ENCODE results near the gene HLCS. TPM values are rescaled to one million over a fixed set of nuclear protein-coding genes. Genes with fewer than 3 reads are reported as not detected.

Gene HLCS
- total and polyA plus RNA-seq, 2 donors (not counting 1 experiment from before 2014, with no cell fraction given), result 23.1 to 40.0 TPM

- Histone ChIP-seq H3K36me3 (ENCODE audit: control insufficient read depth, insufficient read depth, low read length) (no peaks in the 10 kb centered on the region), H3K9me3 (ENCODE audit: control insufficient read depth, insufficient read depth, low read depth, low read length) (no peaks in the 10 kb centered on the region), H3K4me3 (replicated peaks in 1 of 4; ENCODE audit: control extremely low read depth in 1 of 4, insufficient read depth in 1 of 4, low read depth in 3 of 4, low read length in 4 of 4) (no peak overlapping the region), H3K4me2 (ENCODE audit: extremely low read depth, insufficient read depth, low read length) (no peak overlapping the region), H3K27me3 (ENCODE audit: control insufficient read depth, insufficient read depth, low read length) (no peaks in the 10 kb centered on the region), H3K9ac (ENCODE audit: insufficient read depth, low read length) (no peak overlapping the region), H2AFZ (ENCODE audit: low read length) (no peak overlapping the region), H3K27ac (ENCODE audit: insufficient read depth, low read length) (no peak overlapping the region), H4K20me1 (ENCODE audit: control insufficient read depth, extremely low read depth, insufficient read depth, low read length) (no peaks in the 10 kb centered on the region), H3K79me2 (ENCODE audit: control insufficient read depth, insufficient read depth, low read length) (no peaks in the 10 kb centered on the region), H3K4me1 (ENCODE audit: control insufficient read depth, extremely low read depth, insufficient read depth, low read length) (peaks cover 1% of the 10 kb centered on the region)
- TF ChIP-seq, protein P1, sequence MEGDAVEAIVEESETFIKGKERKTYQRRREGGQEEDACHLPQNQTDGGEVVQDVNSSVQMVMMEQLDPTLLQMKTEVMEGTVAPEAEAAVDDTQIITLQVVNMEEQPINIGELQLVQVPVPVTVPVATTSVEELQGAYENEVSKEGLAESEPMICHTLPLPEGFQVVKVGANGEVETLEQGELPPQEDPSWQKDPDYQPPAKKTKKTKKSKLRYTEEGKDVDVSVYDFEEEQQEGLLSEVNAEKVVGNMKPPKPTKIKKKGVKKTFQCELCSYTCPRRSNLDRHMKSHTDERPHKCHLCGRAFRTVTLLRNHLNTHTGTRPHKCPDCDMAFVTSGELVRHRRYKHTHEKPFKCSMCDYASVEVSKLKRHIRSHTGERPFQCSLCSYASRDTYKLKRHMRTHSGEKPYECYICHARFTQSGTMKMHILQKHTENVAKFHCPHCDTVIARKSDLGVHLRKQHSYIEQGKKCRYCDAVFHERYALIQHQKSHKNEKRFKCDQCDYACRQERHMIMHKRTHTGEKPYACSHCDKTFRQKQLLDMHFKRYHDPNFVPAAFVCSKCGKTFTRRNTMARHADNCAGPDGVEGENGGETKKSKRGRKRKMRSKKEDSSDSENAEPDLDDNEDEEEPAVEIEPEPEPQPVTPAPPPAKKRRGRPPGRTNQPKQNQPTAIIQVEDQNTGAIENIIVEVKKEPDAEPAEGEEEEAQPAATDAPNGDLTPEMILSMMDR (conservative IDR thresholded peaks at IDR 0.05 in 1 of 2, IDR thresholded peaks at IDR 0.05 in 1 of 2; ENCODE audit: low read depth in 1 of 2, low read length in 2 of 2), result no peak
- no peak for TF ChIP-seq EZH2 (IDR thresholded peaks at IDR 0.05; ENCODE audit: low read length, missing control alignments)
- no peak for DNase-seq (ENCODE audit: low read depth in 2 of 2)
Observed at GRCh38 chr21:36804874-36805611, 161.4 kb downstream of the HLCS start.

GRCh38 chr21:36803816-36804439, 162.5 kb downstream of the HLCS start:
- Histone ChIP-seq H3K9ac (ENCODE audit: insufficient read depth, low read length) (no peak overlapping the region), H2AFZ (ENCODE audit: low read length) (no peak overlapping the region), H3K4me1 (ENCODE audit: control insufficient read depth, extremely low read depth, insufficient read depth, low read length) (peaks cover 4% of the 10 kb centered on the region), H3K4me3 (replicated peaks in 1 of 4; ENCODE audit: control extremely low read depth in 1 of 4, insufficient read depth in 1 of 4, low read depth in 3 of 4, low read length in 4 of 4) (no peak overlapping the region), H3K9me3 (ENCODE audit: control insufficient read depth, insufficient read depth, low read depth, low read length) (no peaks in the 10 kb centered on the region), H3K36me3 (ENCODE audit: control insufficient read depth, insufficient read depth, low read length) (no peaks in the 10 kb centered on the region), H3K27ac (ENCODE audit: insufficient read depth, low read length) (no peak overlapping the region), H3K79me2 (ENCODE audit: control insufficient read depth, insufficient read depth, low read length) (no peaks in the 10 kb centered on the region), H4K20me1 (ENCODE audit: control insufficient read depth, extremely low read depth, insufficient read depth, low read length) (no peaks in the 10 kb centered on the region), H3K4me2 (ENCODE audit: extremely low read depth, insufficient read depth, low read length) (no peak overlapping the region), H3K27me3 (ENCODE audit: control insufficient read depth, insufficient read depth, low read length) (no peaks in the 10 kb centered on the region)
- TF ChIP-seq, protein P1 (conservative IDR thresholded peaks at IDR 0.05 in 1 of 2, IDR thresholded peaks at IDR 0.05 in 1 of 2; ENCODE audit: low read depth in 1 of 2, low read length in 2 of 2), result no peak
- no peak for TF ChIP-seq EZH2 (IDR thresholded peaks at IDR 0.05; ENCODE audit: low read length, missing control alignments)
- DNase-seq (ENCODE audit: low read depth in 2 of 2), result no peak

GRCh38 chr21:36803051-36803645, 163.3 kb downstream of the HLCS start:
- Histone ChIP-seq H3K4me3 (replicated peaks in 1 of 4; ENCODE audit: control extremely low read depth in 1 of 4, insufficient read depth in 1 of 4, low read depth in 3 of 4, low read length in 4 of 4) (no peak overlapping the region), H3K4me2 (ENCODE audit: extremely low read depth, insufficient read depth, low read length) (no peak overlapping the region), H3K27ac (ENCODE audit: insufficient read depth, low read length) (no peak overlapping the region), H4K20me1 (ENCODE audit: control insufficient read depth, extremely low read depth, insufficient read depth, low read length) (no peaks in the 10 kb centered on the region), H3K27me3 (ENCODE audit: control insufficient read depth, insufficient read depth, low read length) (no peaks in the 10 kb centered on the region), H3K4me1 (ENCODE audit: control insufficient read depth, extremely low read depth, insufficient read depth, low read length) (peaks cover 4% of the 10 kb centered on the region), H3K79me2 (ENCODE audit: control insufficient read depth, insufficient read depth, low read length) (no peaks in the 10 kb centered on the region), H2AFZ (ENCODE audit: low read length) (no peak overlapping the region), H3K36me3 (ENCODE audit: control insufficient read depth, insufficient read depth, low read length) (no peaks in the 10 kb centered on the region), H3K9ac (ENCODE audit: insufficient read depth, low read length) (no peak overlapping the region), H3K9me3 (ENCODE audit: control insufficient read depth, insufficient read depth, low read depth, low read length) (no peaks in the 10 kb centered on the region)
- TF ChIP-seq EZH2 (IDR thresholded peaks at IDR 0.05; ENCODE audit: low read length, missing control alignments), result no peak
- TF ChIP-seq, protein P1 (conservative IDR thresholded peaks at IDR 0.05 in 1 of 2, IDR thresholded peaks at IDR 0.05 in 1 of 2; ENCODE audit: low read depth in 1 of 2, low read length in 2 of 2), result no peak
- no peak for DNase-seq (ENCODE audit: low read depth in 2 of 2)
